Fibroblast of lung (primary cell): Measurements from ENCODE around the gene LAPTM5. TPM values are rescaled to one million over a fixed set of nuclear protein-coding genes. Genes with fewer than 3 reads are reported as not detected.
A peak's percentile ranks its signal among the peaks of the same experiment; 100 is the strongest.

Experiments used
- DNase-seq, 2 donors: peaks; one replicate each; pipeline versions ENCODE4 v3.0.0 to v3.0.0-alpha.2; 2010; ENCODE audit warnings: low read depth in 2 of 2
- H2AFZ ChIP-seq: 2 replicates; pipeline ENCODE4 v1.5.1; 2012; ENCODE audit warnings: low read length, control low read depth, inconsistent platforms
- H3K27ac ChIP-seq: 2 replicates; pipeline ENCODE4 v1.5.1; 2011; ENCODE audit warnings: low read length, control low read depth; ENCODE audit not compliant: insufficient read depth
- H3K27me3 ChIP-seq: 2 replicates; pipeline ENCODE4 v1.5.1; 2011; ENCODE audit warnings: mild to moderate bottlenecking, low read length; ENCODE audit not compliant: control insufficient read depth, insufficient read depth
- H3K36me3 ChIP-seq: 2 replicates; pipeline ENCODE4 v1.5.1; 2011; ENCODE audit warnings: low read length; ENCODE audit not compliant: control insufficient read depth, insufficient read depth
- H3K4me1 ChIP-seq: 2 replicates; pipeline ENCODE4 v1.5.1; 2011; ENCODE audit warnings: low read length; ENCODE audit not compliant: control insufficient read depth, insufficient read depth; ENCODE audit errors: extremely low read depth
- H3K4me2 ChIP-seq: 2 replicates; pipeline ENCODE4 v1.5.1; 2011; ENCODE audit warnings: low read length, control low read depth; ENCODE audit not compliant: insufficient read depth; ENCODE audit errors: extremely low read depth
- H3K4me3 ChIP-seq, 4 experiments: fragments of 200-600 bp in 1 of 4; sonication (generic) in 1 of 4; replicated peaks in 1 of 4; 2 replicates each; pipeline ENCODE4 v1.5.1; 2011 to 2016; ENCODE audit warnings: low read length in 4 of 4, low read depth in 3 of 4, mild to moderate bottlenecking in 3 of 4, control low read depth in 2 of 4, inconsistent platforms in 1 of 4, mixed read lengths in 1 of 4; ENCODE audit not compliant: insufficient read depth in 1 of 4; ENCODE audit errors: control extremely low read depth in 1 of 4
- H3K79me2 ChIP-seq: 2 replicates; pipeline ENCODE4 v1.5.1; 2012; ENCODE audit warnings: mild to moderate bottlenecking, low read length, inconsistent platforms; ENCODE audit not compliant: control insufficient read depth, insufficient read depth
- H3K9ac ChIP-seq: 2 replicates; pipeline ENCODE4 v1.5.1; 2011; ENCODE audit warnings: mild to moderate bottlenecking, low read length, control low read depth; ENCODE audit not compliant: insufficient read depth
- H3K9me3 ChIP-seq: 2 replicates; pipeline ENCODE4 v1.5.1; 2012; ENCODE audit warnings: low read depth, low read length; ENCODE audit not compliant: control insufficient read depth, insufficient read depth
- H4K20me1 ChIP-seq: 2 replicates; pipeline ENCODE4 v1.5.1; 2011; ENCODE audit warnings: low read length; ENCODE audit not compliant: control insufficient read depth, insufficient read depth; ENCODE audit errors: extremely low read depth
- CTCF ChIP-seq, 2 donors: IDR thresholded peaks in 1 of 2; conservative IDR thresholded peaks in 1 of 2; 1 replicate in 1 of 2; 2 replicates in 1 of 2; pipeline ENCODE4 v1.5.1; 2011 to 2012; ENCODE audit warnings: low read length in 2 of 2, control low read depth in 1 of 2, inconsistent platforms in 1 of 2, low read depth in 1 of 2, mild to moderate bottlenecking in 1 of 2
- EZH2 ChIP-seq: IDR thresholded peaks from 2 replicates; pipeline ENCODE4 v1.5.1; 2012; ENCODE audit warnings: low read length, control low read depth, mild to moderate bottlenecking; ENCODE audit errors: missing control alignments
- polyA plus RNA-seq, 2 donors: library from polyadenylated mRNA; depleted of rRNA in 1 of 2; stranded (reverse) in 1 of 2; unstranded in 1 of 2; fragments of >200 nt; gene quantifications; 2 replicates each; pipeline ENCODE4 v1.2.1, GENCODE V29; 2011 to 2012; ENCODE audit warnings: missing spikeins in 1 of 2
- total RNA-seq: library from RNA; depleted of rRNA; stranded (reverse); fragments of >200 nt; gene quantifications from 2 replicates; pipeline ENCODE4 v1.2.1, GENCODE V29; 2014

LAPTM5 gene
- total and polyA plus RNA-seq, 2 donors (not counting 1 experiment from before 2014, with no cell fraction given), result under 0.01 to 0.32 TPM

- peak in 1 of 2 donors; percentile 61 for DNase-seq
- no peak overlapping the region for H3K9ac ChIP-seq
- no peaks in the 10 kb centered on the region for H3K79me2 ChIP-seq
- no peaks in the 10 kb centered on the region for H4K20me1 ChIP-seq
- no peaks in the 10 kb centered on the region for H3K36me3 ChIP-seq
- H2AFZ ChIP-seq, result no peak overlapping the region
- no peaks in the 10 kb centered on the region for H3K9me3 ChIP-seq
- H3K27ac ChIP-seq, result no peak overlapping the region
- TF ChIP-seq EZH2 (no peak), CTCF (conservative IDR thresholded peaks at IDR 0.05 in 1 of 2, IDR thresholded peaks at IDR 0.05 in 1 of 2; ENCODE audit: low read depth in 1 of 2, low read length in 2 of 2) (no peak)
- H3K4me3 ChIP-seq, result no peak overlapping the region
- no peak overlapping the region for H3K4me2 ChIP-seq
- peaks cover 4% of the 10 kb centered on the region for H3K27me3 ChIP-seq
- peaks cover 10% of the 10 kb centered on the region for H3K4me1 ChIP-seq
These were observed 4.0 kb upstream of the LAPTM5 start for GRCh38 chr1:30761381-30762151.

DNA sequence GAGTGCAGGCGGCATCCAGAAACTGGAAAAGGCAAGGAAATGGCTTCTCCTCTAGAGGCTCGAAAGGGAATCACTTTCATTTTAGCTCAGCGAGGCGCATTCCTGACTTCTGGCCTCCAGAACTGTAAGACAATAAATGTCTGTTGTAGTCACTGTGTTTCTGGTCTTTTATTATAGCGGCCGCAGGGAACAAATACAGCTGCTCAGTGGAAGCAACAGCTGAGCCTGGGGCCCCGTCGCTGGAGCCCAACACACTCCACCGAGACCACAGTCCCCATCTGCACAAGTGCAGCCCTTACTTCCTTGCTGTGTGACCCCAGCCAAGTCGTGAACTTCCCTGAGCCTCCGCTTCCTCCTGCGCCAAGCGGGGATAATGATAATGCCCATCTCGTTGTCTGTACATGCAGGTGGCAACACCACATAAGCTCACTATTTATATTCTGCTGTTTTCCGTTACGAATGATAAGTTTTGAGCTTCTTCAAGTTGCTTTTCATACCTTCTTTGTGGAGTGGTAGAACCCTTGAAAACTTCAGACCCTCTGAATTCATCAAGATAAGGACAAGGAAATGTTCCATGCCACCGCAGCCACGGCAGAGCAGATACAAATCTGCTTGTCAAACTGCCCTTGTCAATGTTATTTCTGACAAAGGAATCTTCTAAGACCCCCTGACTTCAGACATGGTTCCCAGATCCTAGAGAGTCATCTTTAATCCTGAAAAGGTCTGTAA is 3.2 kb upstream of the LAPTM5 start:
- no peak for DNase-seq
- H2AFZ ChIP-seq, result no peak overlapping the region
- peaks cover 12% of the 10 kb centered on the region for H3K4me1 ChIP-seq
- H3K27me3 ChIP-seq, result peaks cover 4% of the 10 kb centered on the region
- no peak overlapping the region for H3K4me2 ChIP-seq
- no peak overlapping the region for H3K27ac ChIP-seq
- no peak for TF ChIP-seq CTCF (conservative IDR thresholded peaks at IDR 0.05 in 1 of 2, IDR thresholded peaks at IDR 0.05 in 1 of 2; ENCODE audit: low read depth in 1 of 2, low read length in 2 of 2)
- TF ChIP-seq EZH2, result no peak
- no peak overlapping the region for H3K9ac ChIP-seq
- H4K20me1 ChIP-seq, result no peaks in the 10 kb centered on the region
- no peaks in the 10 kb centered on the region for H3K79me2 ChIP-seq
- H3K9me3 ChIP-seq, result no peaks in the 10 kb centered on the region
- H3K4me3 ChIP-seq, result no peak overlapping the region
- H3K36me3 ChIP-seq, result no peaks in the 10 kb centered on the region

DNA sequence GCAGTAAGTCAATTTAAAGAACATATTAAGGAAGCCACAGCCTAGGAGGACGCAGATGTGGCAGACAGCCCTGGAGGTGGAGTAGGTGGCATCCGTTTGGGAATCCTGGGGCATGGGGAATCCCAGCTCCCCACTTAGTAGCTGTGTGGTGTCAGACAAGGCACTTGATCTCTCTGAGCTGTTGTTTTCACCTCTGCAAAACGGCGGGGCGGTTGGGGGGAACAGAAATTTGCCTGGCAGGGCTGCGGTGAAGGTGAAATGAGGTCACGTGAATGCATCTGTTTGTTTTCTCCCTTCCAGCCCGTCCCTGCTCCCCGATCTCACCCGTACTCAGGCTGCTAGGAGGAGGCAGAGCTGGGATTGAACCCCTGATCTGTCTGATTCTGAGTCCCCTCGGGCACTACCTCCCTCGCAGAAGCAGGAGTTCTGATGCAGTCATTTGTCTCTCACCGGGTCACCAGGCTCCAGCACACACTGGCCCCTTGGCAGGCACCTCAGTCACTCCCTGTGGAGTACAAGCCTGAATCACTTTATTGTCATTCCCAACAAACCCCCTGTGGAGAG is 2.2 kb upstream of the LAPTM5 start:
- H3K4me2 ChIP-seq, result no peak overlapping the region
- no peak for DNase-seq
- no peaks in the 10 kb centered on the region for H3K36me3 ChIP-seq
- H3K27me3 ChIP-seq, result peaks cover 4% of the 10 kb centered on the region
- H3K9me3 ChIP-seq, result no peaks in the 10 kb centered on the region
- peaks cover 12% of the 10 kb centered on the region for H3K4me1 ChIP-seq
- H3K9ac ChIP-seq, result no peak overlapping the region
- no peaks in the 10 kb centered on the region for H4K20me1 ChIP-seq
- no peaks in the 10 kb centered on the region for H3K79me2 ChIP-seq
- no peak overlapping the region for H2AFZ ChIP-seq
- H3K27ac ChIP-seq, result no peak overlapping the region
- no peak overlapping the region for H3K4me3 ChIP-seq
- TF ChIP-seq CTCF (conservative IDR thresholded peaks at IDR 0.05 in 1 of 2, IDR thresholded peaks at IDR 0.05 in 1 of 2; ENCODE audit: low read depth in 1 of 2, low read length in 2 of 2) (no peak), EZH2 (no peak)
